AG09309 (cell line): ENCODE results near the gene TFR2.

Source experiments
- DNase-seq: peaks from one replicate; pipeline ENCODE4 v3.0.0-alpha.2; 2010; ENCODE audit warnings: low read depth
- H3K4me3 ChIP-seq: 2 replicates; pipeline ENCODE4 v1.5.1; 2011; ENCODE audit warnings: mild to moderate bottlenecking, low read depth, low read length, moderate library complexity; ENCODE audit not compliant: control insufficient read depth
- CTCF ChIP-seq: IDR thresholded peaks from 2 replicates; pipeline ENCODE4 v1.5.1; 2011; ENCODE audit warnings: mild to moderate bottlenecking, low read depth, low read length, inconsistent platforms; ENCODE audit not compliant: insufficient read depth, control insufficient read depth; ENCODE audit errors: missing control alignments

TFR2 gene

GRCh38 chr7:100571829-100572116 lies 69.6 kb downstream of the TFR2 start:
- no peak overlapping the region for H3K4me3 ChIP-seq
- DNase-seq: no peak

GRCh38 chr7:100570954-100571828 lies 70.2 kb downstream of the TFR2 start:
- no peak for TF ChIP-seq CTCF
- no peak for DNase-seq
- H3K4me3 ChIP-seq: no peak overlapping the region

More at GRCh38 chr7:100571829-100572116, 69.6 kb downstream of the TFR2 start:
- no peak for TF ChIP-seq CTCF
